8988T (cell line): ENCODE data around the gene PLAC8.
"Not testable (repeated sequence)": the region's sequence is repeated elsewhere in the genome, so short reads cannot be mapped to it uniquely, and the experiment has no call there.

Experiments used
- DNase-seq: peaks from one replicate; pipeline ENCODE4 v3.0.0; 2011

The PLAC8 gene, protein sequence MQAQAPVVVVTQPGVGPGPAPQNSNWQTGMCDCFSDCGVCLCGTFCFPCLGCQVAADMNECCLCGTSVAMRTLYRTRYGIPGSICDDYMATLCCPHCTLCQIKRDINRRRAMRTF

DNA sequence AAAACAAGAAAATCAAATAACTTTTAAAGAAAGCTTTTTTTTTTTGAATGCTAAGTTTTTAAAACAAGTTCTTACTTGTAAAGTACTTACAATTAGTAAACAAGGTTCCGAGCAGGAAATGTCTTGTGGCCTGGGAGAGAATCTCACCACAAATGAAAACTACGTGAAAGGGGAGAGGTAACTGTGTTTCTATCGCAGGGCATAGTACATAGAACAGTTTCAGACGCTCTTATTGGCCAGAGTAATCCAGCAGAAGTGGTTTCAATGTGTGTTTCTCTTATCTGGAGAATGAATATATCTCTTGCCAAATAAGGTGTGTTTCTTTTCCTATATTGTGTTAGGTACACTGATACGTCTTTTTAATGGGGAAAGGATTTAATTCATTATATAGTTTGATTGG lies at the start of gene PLAC8:
Gene PLAC8, minus strand, starts transcription at position 154 of the 400 bp plus-strand sequence. CDS start 6,808 bp downstream, outside the sequence.
- DNase-seq, result no peak

DNA sequence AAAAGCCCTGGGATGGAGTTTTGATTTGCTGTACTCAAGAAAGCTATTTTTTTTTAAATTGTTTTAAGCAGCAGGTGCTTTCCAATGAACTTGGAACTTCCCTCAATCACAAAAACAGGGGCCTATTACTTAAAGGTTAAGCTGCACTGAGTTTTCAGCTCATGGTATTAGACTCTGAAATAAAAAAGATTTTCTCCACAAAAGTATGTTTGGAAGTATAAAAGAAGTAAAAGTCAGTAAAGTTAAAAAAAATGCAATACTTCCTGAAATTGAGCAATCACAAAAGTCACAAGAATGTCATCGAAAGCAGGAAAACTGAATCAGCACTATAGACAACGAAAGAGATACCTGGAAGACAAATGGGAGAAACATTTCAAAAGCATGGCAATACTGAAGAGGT lies 38.9 kb upstream of the PLAC8 start:
- DNase-seq, result no peak

DNA sequence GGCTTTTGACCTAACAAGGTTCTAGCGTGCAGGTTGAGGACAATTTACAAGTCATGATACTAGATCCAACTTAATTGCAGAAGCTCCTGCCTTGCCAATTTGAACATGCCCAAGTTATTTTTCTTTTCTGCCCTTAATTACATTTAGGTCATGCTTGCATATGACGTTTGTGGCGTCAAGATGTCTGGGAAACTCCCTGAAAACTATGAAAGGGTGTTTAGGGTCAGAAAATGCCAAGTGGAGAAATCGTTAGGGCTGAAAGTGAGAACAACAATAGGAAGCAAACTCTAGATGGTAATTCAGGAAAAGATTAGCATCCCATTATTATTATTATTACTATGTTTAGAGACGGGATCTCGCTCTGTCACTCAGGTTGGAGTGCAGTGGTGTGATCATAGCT lies 38.2 kb upstream of the PLAC8 start:
- no peak for DNase-seq

DNA sequence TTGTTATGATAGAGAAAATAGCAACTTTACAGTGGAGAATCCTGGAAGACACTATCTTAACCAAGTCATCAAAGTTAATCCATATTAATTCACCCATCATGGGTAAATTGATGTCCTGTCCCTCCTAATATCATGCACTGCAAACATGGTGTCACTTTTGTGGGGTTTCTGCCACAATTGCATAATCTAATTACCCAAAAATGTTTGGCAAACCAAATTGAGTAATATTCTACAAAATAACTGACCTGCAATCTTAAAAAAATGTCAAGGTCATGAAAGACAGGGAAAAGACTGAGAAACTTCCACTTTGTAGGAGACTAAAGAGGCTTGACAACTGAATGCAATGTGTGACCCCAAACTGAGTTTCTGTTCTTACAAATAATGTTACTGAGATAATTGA lies 37.1 kb upstream of the PLAC8 start:
- no peak for DNase-seq

DNA sequence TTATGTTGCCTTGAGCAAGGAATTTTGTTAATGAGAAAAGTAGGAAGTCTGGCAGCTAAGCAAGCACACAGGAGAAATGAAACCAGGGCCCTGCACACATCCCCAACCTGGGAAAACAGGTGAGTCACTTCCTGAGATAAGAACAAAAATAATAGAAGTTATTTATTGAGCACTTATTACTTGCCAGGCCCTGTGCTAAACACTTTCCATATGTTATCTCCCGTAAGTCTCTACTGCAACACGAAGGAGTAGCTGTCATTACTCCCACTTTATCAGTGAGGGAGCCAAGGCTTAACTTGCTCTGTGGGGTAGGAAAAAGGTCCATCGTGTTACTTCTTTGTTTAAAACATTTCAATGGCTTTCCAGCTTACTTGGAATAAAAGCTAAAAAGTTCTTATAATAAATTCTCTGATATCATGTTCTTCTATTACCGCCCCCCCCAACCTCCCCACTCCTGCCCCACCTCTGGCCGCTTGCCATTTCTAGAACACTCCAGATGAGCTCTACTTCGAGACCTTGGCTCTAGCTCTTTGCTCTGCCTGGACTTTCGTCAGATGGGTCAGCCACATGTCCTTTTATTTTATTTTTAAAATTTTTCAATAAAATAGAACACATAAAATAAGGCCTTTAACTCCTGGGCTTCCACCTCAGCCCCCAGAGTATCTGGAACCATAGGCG lies 36.3 kb upstream of the PLAC8 start:
- DNase-seq, result no peak

DNA sequence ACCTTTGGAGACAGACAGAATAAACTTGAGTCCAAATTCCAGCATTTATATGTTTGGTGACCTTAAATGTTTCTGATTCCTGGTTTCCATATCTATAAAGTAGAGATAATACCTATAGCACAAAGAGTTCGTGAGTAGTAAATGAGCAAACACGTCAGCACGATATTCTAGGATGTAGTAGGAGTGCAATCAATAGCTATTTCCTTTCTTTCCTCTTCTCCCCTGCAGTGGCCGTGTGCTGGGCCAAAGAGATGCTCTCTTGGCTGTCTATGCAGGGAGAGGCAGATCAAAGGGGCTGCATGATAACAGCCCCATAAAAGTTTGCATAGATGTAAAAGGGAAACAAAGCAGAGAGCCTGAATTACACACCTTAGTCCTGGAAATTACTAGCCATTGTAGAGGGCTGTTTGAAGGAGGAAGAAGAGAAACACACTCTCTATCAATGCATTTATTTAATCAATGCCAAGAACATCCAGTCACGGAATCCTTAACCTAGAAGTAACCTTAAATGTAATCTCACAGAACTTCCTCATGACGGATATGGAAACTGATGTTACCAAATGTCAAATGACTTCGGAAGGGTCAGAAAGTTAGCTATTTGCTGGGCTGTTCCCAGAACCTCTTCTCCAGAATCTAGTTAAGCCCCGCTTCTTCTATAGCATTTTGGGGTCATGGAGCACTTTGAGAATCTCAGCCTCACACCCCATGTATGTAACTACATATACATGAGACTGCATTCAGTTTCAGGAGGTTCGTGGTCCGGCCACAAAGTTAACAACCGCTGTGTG lies 35.5 kb upstream of the PLAC8 start:
- DNase-seq, result no peak

DNA sequence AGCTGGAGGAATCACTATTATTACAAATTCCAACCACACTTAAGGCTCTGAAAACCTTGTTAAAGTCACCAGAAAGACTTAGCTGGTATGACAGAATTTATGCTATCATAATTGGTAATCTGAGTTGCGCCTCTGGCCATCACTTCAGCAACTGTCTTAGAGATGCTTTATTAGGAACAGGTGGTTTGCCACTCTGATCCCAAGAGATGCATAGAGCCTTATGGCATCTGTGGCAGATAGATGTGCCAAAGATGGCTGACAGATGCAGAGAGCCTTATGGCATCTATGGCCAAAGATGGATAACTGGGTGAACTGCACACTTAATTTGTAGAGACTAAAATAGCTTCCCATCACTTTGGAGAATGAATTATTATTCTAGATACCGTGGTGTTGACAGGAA lies 32.3 kb upstream of the PLAC8 start:
- DNase-seq, result no peak

DNA sequence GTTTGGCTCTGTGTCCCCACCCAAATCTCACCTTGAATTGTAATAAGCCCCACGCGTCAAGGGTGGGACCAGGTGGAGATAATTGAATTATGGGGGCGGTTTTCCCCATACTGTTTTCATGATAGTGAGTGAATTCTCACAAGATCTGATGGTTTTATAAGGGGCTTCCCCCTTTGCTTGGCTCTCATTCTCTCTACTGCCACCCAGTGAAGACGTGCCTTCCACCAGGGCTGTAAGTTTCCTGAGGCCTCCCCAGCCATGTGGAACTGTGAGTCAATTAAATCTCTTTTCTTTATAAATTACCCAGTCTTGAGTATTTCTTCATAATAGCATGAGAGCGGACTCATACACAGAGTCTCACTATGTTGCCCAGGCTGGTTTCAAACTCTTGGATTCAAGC lies 31.2 kb upstream of the PLAC8 start:
- DNase-seq, result not testable (repeated sequence)

DNA sequence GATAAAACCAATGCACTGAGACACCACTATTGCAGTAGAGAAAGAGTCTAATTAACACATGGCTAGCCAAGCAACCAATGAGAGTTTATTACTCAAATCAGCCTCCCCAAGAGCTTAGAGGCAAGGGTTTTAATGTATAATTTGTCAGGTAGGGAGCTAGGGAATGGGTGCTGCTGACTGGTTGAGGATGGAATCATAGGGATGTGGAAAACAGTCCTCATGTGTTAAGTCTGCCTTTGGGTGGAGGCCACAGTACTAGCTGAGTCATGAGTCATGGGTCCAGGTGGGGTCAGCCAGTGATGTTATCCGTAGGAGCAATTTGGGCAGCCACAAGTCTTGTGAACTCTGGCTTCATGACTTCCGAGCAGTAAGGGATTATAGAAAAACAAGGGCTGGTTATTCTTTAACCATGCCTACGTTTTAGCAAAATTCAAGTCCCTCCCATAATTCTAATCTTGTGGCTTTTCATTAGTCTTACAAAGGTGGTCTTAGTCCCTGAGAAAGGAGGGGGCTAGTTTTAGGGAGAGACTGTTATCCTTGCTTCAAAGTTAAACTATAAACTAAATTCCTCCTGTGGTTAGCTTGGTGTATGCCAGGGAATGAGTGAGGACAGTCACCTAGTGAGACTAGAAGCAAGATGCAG lies 25.1 kb upstream of the PLAC8 start:
- DNase-seq, result no peak

DNA sequence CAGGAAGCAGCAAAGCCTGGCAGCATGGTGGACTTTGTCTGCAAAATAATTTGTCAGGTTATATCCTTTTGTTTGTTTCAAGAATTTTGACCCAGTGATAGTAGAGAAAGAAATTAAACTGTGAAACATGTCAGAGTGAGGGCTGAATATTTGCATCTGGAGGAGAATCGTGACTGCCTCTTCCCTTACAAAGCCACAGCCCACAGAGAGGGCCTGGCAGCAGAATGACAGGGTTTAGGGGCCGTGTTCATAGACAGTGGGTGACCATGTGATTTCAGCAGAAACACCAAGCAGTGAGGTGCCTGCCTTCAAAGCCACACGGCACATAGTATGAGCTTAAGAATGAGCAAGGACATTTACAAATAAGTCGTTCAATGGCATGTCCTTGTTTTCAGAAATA lies 24.4 kb upstream of the PLAC8 start:
- DNase-seq, result no peak

DNA sequence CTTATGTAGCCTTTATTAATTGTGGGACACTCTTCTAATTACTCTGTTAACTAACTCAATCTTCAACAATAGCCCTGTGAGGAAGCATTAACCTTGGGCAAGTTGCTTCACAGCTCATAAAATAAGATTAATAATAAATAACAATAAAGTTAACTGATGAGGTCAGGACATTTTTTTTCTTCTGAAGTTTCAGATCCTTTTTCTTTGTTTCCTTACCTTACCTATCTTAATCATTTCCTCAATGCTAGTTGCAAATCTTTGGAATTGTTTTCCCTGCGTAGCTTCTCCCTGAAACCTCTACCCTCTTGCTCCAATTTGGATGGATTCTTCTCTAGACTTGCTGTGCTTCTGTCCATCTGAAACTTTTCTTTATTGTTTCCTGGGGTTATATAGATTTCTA lies 17.5 kb upstream of the PLAC8 start:
- DNase-seq, result no peak

DNA sequence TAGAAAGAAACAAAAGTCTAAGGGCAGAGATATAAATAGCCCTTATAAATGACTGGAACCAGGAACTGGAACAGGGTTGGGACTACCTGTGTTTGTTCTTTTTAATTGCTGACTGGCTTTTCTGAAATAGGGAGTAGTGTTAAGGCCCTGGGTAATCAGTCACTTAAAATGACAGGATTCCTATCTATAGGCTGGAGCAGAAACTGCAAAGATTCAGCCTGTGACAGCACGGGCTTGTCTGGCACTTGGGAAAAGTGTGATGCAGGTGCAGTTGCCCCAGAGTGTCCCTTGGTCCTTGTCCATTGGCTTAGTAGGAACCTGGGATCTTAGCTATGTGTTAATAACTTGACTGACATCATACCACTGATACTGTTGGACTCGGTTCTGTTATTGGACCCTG lies 14.7 kb upstream of the PLAC8 start:
- DNase-seq, result no peak

DNA sequence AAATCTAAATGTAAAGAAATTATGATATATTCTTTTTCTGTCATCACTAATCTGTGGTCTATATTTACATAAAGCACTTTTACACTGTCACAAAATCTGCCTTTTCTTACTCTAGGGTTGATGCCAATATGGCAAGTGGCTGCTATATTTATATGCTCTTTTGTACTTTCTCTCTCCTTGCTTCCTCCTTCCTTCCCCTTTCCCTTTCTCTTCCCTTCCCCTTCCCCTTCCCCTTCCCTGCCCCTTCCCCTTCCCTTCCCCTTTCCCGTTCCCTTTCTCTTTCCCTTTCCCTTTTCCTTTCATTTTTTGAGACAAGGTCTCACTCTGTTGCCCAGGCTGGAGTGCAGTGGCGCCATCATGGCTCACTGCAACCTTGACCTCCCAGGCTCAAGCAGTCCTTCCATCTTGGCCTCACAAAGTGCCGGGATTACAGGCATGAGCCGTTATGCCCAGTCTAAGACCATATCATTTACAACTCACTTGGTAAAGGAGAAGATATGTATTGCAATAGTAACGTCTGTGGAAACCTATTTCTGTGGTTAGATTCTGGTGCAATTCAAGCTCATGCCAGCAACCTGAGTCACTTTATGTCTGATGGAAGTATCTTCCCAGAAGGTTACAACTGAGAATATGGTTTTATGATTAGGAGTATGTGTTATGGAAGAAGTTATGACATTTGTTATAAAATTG lies 13.9 kb upstream of the PLAC8 start:
- DNase-seq, result no peak

DNA sequence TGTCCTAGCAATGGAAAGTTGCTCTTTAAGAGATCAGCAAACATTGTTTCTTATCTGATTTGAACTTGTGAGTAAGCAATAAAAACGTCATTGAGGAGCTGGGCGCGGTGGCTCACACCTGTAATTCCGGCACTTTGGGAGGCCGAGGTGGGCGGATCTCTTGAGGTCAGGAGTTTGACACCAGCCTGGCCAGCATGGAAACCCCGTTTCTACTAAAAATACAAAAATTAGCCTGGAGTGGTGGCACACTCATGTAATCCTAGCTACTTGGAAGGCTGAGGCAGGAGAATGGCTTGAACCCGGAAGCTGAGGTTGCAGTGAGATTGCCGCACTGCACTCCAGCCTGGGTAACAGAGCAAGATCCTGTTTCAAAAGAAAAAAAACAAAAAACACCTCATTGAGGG lies 11.2 kb upstream of the PLAC8 start:
- no peak for DNase-seq

DNA sequence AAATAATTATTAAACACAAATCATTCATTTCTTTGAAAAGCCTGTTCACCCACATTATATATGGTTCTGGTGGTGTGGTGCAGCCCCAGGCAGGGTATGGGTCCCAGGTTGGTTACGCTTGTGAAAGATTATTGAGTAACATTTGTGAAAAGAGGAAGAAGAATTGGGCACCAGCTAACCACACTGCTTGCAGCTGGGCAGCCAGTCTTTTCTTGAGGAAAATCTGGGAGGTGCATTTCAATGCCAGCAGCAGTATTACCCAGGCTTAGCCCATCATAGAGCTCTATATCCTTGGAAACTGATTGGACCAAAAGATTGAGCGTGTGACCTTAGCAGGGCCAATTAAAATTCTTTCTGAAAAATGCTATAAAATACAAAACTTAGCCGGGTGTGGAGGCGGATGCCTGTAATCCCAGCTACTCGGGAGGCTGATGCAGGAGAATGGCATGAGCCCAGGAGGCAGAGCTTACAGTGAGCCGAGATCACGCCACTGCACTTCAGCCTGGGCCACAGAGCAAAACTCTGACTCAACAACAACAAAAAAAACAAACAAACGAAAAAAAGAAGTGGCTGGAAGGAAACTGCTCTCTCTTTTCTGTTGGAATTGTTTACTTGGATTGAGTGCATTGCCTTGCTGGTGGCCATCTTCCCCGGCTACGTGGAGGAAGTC lies 9.7 kb upstream of the PLAC8 start:
- no peak for DNase-seq

DNA sequence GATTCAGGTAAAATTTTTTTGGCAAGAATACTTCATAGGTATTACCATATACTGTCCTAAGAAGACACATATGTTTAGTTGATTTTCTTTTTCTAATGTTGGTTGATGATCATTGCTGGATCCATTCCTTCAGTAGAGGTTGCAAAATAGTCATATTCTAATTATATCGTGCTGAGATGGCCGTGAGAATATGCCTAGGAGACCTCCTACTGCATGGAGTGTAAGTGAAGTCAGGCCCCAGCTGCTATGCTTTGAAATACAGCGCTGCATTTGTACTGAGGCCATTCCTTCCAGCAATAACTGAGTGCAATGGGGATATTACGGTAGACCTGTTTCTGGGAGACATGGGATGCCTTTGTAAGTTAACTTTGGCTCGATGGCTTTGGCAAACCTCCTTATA lies 6.7 kb upstream of the PLAC8 start:
- no peak for DNase-seq

DNA sequence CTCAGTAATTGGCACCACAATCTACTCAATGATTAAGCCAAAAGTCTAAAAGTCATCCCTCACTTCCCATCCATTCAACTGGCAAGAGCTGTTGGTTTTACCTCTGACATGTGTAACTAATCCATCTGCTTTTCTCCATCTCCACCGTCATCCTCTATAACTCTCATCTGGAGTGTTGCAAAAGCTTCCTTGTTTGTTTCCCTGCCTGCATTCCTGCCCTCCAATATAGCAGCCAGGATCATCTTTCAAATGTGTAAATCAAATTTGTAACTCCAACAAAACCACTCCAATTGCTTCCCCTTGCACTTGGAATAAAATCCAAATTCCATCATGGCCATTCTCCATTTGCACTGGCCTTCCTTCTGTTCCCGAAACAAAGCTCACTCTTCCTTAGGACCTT lies 4.3 kb upstream of the PLAC8 start:
- no peak for DNase-seq

DNA sequence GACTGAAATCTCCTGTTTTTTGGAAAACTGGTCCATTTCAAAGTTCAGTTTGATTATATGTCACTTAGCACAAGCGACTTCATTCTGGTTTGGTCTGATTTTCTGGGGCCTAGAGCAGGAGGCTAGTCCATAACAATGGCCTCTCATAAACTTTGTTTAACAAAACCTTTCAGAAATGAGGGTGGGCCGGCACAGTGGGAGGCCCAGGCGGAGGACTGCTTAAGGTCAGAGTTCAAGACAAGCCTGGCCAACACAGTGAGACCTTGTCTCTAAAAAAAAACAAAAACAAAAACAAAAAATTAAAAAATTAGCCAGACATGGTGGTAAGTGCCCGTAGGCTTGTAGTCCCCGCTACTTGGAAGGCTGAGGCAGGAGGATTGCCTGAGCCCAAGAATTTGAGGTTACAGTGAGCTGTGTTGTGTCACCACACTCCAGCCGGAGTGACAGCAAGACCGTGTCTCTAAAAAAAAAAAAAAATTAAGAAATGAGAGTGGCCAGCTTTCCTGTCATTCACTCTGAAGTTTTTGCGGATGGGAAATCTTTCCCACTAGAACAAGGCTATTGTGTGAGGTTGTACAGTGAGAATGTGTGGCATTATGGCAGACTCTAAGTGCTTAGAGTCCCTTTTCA lies 1.2 kb upstream of the PLAC8 start:
- no peak for DNase-seq

DNA sequence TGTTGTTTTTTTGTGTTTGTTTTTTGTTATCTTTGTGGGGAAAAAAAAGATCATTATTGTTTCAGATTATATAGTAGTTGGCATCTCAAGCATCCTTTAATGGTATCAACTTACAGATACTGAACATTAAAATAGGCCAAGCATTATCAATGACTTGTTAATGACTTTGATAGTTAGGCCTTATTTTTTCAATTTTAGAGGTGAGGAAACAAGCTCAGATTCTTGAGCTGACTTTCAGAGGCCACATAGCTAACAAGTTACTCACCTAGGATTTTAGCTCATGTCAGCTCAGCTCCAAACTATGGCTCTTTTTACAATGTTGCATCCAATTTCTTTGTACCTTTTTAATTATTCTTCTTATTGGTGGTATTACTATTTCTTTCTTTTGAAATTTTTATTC lies 471 bp upstream of the PLAC8 start:
- DNase-seq, result no peak

DNA sequence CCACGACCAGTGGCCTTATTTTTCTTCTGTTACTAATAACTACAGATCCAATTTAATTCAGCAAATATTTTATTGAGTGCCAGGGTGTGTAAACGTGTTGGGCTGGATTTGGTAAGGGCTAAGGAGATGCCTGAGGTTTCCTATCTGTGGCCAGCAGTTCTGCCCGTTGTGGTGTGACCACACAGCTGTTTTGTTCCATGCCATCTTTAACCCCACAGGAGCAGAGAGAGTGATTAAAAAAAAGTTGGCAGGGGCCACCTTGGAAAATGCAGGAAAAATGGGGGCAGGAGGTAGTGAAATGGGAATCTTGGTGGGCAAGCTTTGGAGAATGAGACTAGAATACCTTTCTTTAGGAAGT lies 1.1 kb downstream of the PLAC8 start:
- DNase-seq, result no peak

DNA sequence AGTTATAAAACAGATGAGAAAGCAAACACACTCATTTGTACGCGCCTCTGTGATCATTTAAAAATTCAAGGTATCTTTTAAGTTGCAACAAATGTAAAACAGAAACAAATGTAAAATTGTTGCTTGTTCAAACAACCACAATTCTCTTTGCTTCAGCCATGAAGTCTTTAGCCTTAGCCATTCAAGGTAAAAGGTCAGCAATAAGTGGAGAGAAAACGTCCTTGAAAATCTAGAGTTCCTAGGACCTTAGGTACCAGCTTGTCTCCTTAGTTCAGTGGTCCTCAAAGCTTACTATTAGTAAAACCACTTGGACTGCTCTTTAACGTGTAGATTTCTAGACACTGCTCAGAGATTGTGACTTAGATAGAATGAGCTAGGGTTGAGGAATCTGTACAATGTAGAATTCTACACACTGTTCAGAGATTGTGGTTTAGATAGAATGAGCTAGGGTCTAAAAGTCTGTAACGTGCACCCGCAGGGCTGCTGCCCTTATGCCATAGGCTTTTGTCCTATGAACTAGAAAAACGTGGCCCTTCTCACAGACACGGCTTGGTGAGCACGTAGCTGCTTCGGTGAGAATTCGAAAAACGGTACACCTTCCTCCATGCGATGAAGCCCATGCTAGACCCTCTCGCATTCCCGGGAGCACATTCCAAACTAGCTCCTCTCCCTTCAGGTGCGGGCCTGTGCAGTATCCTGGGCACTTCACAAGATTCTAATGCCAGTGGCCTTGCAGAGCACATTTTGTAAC lies 1.7 kb downstream of the PLAC8 start:
- no peak for DNase-seq

DNA sequence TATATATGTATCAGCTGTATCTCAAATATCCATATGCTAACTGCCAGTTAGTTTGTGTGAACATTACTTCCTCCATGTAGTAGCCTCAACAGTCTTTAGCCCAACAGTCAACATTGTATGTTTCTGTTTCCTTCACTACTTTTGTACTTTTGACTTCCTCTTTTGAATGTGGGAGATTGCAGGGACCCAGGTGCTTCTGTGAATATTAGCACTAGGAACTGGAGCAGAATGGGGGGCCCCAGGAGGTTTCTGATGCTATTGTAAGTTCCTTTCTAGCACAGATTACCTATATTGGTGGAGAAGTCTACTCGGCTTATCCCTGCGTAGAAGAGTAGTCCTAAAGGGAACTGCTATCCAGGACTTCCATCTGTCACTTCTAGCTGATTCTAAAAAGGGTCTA lies 2.3 kb downstream of the PLAC8 start:
- no peak for DNase-seq
